Endothelial cell of hepatic sinusoid (primary cell): ENCODE data around the gene GALNT9.
"Not testable (repeated sequence)": the region's sequence is repeated elsewhere in the genome, so short reads cannot be mapped to it uniquely, and the experiment has no call there.

Experiments used
- in situ Hi-C: cut with HindIII; loops from 2 replicates; pipeline ENCODE4 v1.10.0; 2017; ENCODE audit warnings: low sequenced_read_pairs

GALNT9 gene

GRCh38 chr12:132296063-132296462 is 33.3 kb downstream of the GALNT9 start:
- in situ Hi-C loops, result no loop called here

- in situ Hi-C loops, result not testable (repeated sequence)
Measured at GRCh38 chr12:132295561-132295960, 33.8 kb downstream of the GALNT9 start.

GRCh38 chr12:132295101-132295526 is 34.3 kb downstream of the GALNT9 start:
- in situ Hi-C loops, result no loop called here

- in situ Hi-C loops, result no loop called here
Measured at GRCh38 chr12:132294121-132295034, 35.0 kb downstream of the GALNT9 start.

- in situ Hi-C loops, result no loop called here
Measured at GRCh38 chr12:132292328-132293319, 36.8 kb downstream of the GALNT9 start.

GRCh38 chr12:132291402-132292175 is 37.8 kb downstream of the GALNT9 start:
- in situ Hi-C loops, result no loop called here

- in situ Hi-C loops, result no loop called here
Measured at GRCh38 chr12:132290203-132290540, 39.2 kb downstream of the GALNT9 start.

- in situ Hi-C loops, result no loop called here
Measured at GRCh38 chr12:132289356-132290202, 39.8 kb downstream of the GALNT9 start.

- in situ Hi-C loops, result no loop called here
Measured at GRCh38 chr12:132288516-132289215, 40.7 kb downstream of the GALNT9 start.

- in situ Hi-C loops, result no loop called here
Measured at GRCh38 chr12:132287391-132288238, 41.8 kb downstream of the GALNT9 start.

- in situ Hi-C loops, result no loop called here
Measured at GRCh38 chr12:132286912-132287311, 42.5 kb downstream of the GALNT9 start.

- in situ Hi-C loops, result no loop called here
Measured at GRCh38 chr12:132285991-132286681, 43.3 kb downstream of the GALNT9 start.

GRCh38 chr12:132284827-132285741 is 44.3 kb downstream of the GALNT9 start:
- in situ Hi-C loops, result loop anchor here (5.0 kb wide), 3 partner anchors 42 to 93 kb away; partner anchors contain the start of gene GALNT9

GRCh38 chr12:132284071-132284826 is 45.1 kb downstream of the GALNT9 start:
- in situ Hi-C loops, result loop anchor here (5.0 kb wide), 3 partner anchors 43 to 92 kb away; partner anchors contain the start of gene GALNT9

GRCh38 chr12:132282950-132283771 is 46.2 kb downstream of the GALNT9 start:
- in situ Hi-C loops, result loop anchor here (5.0 kb wide), 3 partner anchors 44 to 91 kb away; partner anchors contain the start of gene GALNT9
